Stimulated activated CD4-positive, alpha-beta T cell treated with anti-CD3 and anti-CD28 coated beads, TNF-alpha, amount 100 ng/mL, for 48 hours (primary cell): Measurements from ENCODE around the gene CXCR6.

Experiments used
- DNase-seq, 3 donors: peaks; one replicate each; pipeline ENCODE4 v3.0.0-alpha.2; 2020; ENCODE audit warnings: low read depth in 3 of 3

CXCR6 gene

GRCh38 chr3:45922039-45922326, 21.3 kb upstream of the CXCR6 start:
- DNase-seq: no peak

- DNase-seq: no peak
These were observed 20.2 kb upstream of the CXCR6 start for GRCh38 chr3:45922950-45923590.

DNA sequence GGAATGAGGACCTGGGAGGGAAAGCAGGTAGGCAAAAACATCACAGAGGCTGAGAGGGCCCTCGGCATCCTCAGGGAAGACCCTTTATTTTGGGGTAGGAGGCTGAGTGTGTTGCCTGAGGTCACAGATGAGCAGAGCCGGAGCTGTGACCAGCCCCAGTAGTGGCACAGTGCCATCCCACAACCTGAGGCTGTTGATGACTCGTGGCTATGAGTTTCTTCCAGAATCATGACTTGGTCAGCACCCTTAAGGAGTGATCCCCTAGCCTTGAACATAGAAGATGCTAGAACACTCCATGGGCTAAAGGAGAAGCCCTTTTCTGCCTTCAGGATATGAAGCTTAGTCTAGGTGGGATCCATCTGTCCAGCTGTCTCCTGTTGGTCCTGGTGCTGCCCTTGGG, 19.5 kb upstream of the CXCR6 start:
- DNase-seq: no peak

- DNase-seq: no peak
These were observed 15.4 kb upstream of the CXCR6 start for GRCh38 chr3:45927881-45928280.

DNA sequence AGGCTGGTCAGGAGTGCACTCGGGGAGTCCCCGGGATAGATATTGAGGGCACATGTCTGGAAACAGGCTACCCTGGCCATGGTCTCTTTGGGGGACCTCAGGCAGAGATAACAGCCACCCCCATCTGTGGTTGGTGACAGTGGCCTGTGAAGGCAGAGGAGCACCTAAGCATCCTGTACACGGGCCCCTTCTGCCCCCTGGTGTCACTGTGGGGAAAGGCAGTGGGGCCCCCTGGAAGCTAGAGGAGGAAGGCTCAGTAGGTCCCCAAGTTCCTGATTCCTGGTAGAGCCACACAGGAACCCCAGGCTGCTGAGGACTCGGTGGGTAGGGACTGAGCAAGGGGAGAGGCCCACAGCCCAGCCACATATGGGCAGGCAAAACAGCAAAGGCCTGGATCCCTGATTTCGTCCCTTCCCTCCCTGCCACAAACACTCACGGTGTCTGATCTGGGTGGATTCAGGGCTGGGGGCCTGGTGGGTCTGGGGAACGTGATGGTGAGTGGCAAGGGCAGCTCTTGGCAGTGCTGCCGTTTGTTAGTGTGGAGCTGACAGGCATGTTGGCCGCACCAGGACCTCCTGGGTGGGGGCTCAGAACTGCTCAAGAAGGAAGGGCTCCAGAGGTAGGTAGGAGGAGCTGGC, 14.1 kb upstream of the CXCR6 start:
- DNase-seq: peak; percentile 31 to 53 (median 48)

GRCh38 chr3:45931496-45931895, 11.8 kb upstream of the CXCR6 start:
- no peak for DNase-seq

GRCh38 chr3:45932112-45932511, 11.2 kb upstream of the CXCR6 start:
- no peak for DNase-seq

DNA sequence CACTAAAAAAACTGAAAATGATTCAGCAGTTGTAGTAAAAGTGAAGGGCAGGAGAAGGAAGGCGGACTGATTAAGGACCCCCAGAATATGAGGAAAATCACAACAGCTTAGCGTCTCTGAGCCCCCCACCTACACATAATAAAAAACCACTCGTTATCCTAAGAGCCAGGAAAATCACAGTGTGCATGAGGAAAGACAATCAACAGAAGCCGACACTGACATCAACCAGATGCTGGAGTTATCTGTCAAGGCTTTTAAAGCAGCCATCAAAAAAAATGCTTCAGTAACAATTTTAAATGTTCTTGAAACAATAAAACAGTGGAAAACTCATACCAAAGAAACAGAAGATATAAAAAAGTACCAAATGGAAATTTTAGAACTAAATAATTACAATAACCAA, 9.7 kb upstream of the CXCR6 start:
- no peak for DNase-seq

DNA sequence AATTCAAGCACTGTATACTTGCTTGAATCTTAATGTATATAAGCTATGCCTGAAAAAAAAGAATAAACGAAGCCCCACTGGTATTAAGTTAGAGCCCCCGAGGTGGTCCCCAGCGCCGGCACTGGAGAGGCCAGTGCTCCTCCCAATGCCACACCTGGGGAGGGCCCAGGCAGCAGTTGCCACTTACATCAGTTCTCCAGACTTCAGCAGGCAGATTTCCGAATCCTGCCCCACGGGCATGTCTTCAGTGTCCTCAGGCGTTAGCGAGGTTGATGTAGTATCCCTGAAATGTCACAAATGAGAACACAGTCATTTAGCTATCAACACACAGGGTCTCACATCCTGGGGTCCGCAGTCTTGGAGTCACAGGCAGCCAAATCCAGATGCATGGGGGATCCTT, 7.0 kb upstream of the CXCR6 start:
- no peak for DNase-seq

GRCh38 chr3:45937206-45938042, 5.8 kb upstream of the CXCR6 start:
- no peak for DNase-seq

DNA sequence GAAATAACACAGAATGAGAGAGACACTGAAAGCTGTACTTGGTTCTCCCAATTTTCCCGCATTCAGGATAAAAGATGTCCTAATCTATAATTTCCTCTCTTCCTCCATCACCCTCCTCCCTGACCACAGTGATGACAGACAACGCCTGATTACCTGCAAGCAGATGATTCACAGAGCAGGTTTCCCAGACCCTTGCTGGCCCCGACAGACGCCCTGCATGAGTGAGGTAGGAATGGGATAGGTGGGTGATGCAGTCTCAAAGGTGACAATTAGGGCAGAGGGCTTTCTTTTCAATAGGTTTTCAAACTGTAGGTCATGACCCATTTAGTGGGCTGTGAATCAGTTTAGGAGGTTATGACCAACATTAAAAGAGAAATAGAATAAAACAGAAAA, 5.2 kb upstream of the CXCR6 start:
- no peak for DNase-seq

DNA sequence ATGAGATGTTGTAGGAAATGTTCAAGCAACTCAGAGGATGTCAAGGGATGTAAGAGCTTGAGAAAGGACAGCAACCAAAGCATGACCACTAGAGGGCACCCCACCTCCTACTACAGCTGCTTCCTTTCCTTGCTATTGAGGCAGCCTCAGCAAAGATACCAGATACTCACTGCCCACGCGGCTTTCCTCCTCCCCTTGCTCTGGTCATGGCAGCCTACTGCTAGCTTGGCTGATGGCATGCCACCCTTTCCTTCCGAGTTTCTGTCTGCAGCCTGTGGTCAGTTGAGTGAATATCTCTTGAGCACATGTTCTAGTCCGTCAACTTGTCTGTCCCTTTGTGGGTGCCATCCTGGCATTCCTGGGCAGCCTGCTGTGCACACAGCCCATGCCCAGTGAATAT, 4.4 kb upstream of the CXCR6 start:
- peak; percentile 73 to 84 (median 80) for DNase-seq

DNA sequence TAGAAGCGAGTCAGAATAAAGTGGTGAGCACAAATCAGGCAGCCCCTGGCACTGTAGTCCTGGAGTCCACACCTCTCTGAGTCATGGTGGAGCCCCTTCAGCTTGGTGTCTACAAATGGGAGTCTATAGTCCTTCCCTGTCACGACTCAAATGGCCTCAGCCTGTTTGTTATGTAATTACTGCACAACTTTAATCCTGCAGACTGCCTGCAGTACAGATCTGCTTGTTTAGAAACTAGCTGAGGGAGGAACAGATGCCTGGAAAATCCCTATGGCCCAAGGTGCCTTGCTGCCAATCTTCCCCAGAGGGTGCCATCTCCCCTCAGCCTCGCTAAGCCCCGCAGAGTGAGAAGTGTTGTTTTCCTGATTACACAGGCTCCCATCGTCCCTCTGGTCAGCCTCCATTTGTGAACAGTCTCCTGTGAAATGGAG, 3.9 kb upstream of the CXCR6 start:
- DNase-seq: no peak

DNA sequence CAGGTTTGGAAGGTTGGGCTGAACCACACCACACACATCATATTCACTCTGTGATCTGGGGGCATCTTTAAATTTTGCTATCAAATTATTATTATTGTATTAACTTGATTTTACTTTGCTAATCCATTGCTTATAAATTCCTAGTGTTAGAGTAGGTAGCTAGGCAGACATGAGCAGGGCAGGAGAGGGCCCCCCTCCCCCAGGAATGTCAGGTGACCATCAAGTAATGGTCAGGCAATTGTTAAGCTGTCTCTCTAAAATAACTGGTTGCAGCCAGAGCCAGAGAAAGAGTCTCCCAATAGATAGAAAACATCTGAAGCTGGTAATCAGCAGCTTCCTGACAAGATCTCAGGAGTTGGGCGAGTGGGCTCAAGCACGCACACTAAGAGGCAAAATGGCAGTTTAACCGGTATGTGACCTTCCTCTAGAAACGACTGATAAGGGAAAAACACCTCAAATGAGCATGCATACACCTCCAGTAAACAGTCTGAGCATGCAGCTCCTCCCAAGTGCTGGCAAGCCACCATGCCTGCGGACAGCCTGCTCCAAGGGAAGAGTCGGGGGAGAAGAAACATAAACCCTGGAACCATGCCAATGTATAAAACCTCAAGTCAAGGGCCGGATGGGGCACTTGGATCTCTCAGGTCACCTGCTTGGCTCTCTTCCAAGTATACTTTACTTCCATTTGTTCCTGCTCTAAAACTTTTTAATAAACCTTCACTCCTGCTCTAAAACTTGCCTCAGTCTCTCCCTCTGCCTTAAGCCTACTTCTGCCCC, 3.1 kb upstream of the CXCR6 start:
- no peak for DNase-seq

GRCh38 chr3:45940781-45941365, 2.4 kb upstream of the CXCR6 start:
- no peak for DNase-seq

DNA sequence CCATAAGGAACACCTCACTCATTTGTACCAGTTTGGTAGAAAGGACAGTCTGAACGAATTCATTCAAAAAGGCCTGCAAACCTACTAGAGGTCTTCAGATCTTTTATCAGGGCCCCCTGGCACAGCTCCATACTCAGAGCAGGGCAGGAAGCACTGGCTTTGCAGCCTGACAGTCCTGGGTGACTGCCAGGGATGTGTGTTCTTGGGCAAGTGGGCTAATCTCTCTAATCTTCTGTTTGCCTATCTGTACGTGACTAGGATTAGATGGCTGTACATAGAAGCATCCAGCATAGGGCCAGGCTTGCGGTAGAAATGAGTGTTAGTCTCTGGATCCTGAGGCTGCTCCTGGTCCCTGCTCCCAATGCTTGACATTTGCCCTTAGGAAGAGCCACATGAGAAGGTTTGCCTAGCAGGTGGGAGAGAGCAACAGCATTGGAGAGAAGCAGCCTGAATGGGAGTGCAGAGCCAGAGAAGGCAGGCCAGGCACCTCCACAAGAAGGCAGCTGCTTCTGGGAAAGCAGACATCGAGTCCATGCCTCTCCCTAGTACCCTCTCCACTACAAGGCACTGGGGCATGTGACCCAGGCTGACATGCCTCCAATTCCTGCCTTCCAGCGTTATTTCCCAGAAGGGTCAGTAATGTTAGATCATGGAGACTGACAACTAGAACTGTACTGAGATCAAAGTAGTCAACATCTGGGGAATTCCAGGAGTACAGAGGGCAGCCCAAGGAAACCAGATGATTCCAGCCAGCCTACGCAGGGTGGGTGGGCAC, 1.0 kb upstream of the CXCR6 start:
- DNase-seq: no peak

GRCh38 chr3:45944830-45945620, 1.8 kb downstream of the CXCR6 start:
- DNase-seq: no peak

DNA sequence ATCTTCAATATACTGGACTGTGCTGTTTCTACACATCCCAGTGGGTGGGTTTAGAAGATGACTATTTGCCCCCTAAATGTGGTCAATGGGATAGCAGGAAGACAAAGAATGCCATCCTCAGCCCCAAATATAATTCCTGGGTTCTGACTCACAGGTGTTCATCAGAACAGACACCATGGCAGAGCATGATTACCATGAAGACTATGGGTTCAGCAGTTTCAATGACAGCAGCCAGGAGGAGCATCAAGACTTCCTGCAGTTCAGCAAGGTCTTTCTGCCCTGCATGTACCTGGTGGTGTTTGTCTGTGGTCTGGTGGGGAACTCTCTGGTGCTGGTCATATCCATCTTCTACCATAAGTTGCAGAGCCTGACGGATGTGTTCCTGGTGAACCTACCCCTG, 3.0 kb downstream of the CXCR6 start:
- no peak for DNase-seq

DNA sequence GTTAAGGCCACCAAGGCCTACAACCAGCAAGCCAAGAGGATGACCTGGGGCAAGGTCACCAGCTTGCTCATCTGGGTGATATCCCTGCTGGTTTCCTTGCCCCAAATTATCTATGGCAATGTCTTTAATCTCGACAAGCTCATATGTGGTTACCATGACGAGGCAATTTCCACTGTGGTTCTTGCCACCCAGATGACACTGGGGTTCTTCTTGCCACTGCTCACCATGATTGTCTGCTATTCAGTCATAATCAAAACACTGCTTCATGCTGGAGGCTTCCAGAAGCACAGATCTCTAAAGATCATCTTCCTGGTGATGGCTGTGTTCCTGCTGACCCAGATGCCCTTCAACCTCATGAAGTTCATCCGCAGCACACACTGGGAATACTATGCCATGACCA, 3.6 kb downstream of the CXCR6 start:
- DNase-seq: no peak

- DNase-seq: no peak
These were observed 4.1 kb downstream of the CXCR6 start for GRCh38 chr3:45947361-45947760.
